Muscle of leg (tissue), 11 donors: Measurements from ENCODE around the gene PARD3. TPM values are rescaled to one million over a fixed set of nuclear protein-coding genes. Genes with fewer than 3 reads are reported as not detected.
A peak's percentile ranks its signal among the peaks of the same experiment; 100 is the strongest.

Experiments used
- DNase-seq: peaks from one replicate; pipeline ENCODE4 v3.0.0; 2013
- H3K27ac ChIP-seq: one replicate; pipeline ENCODE4 v1.5.1; 2013; ENCODE audit warnings: mild to moderate bottlenecking, low read length, control low read depth
- H3K27me3 ChIP-seq: one replicate; pipeline ENCODE4 v1.6.1; 2013; ENCODE audit warnings: low read length; ENCODE audit not compliant: control insufficient read depth, insufficient read depth
- H3K36me3 ChIP-seq: one replicate; pipeline ENCODE4 v1.6.1; 2013; ENCODE audit warnings: low read length; ENCODE audit not compliant: control insufficient read depth, insufficient read depth
- H3K4me1 ChIP-seq: one replicate; pipeline ENCODE4 v1.6.1; 2013; ENCODE audit warnings: low read length; ENCODE audit not compliant: control insufficient read depth, insufficient read depth
- H3K4me3 ChIP-seq: one replicate; pipeline ENCODE4 v1.5.1; 2013; ENCODE audit warnings: low read length, control low read depth
- H3K9me3 ChIP-seq: replicated peaks from 2 replicates; pipeline ENCODE4 v1.6.1; 2013; ENCODE audit warnings: low read depth, low read length; ENCODE audit not compliant: control insufficient read depth
- WGBS: methylation state at CpG from one replicate; pipeline ENCODE4 v1.1.5; 2013; ENCODE audit warnings: missing lambda C conversion rate; ENCODE audit not compliant: insufficient coverage; 5-methylcytosine and 5-hydroxymethylcytosine counted together
- polyA plus RNA-seq, 8 donors: library from polyadenylated mRNA; unstranded; fragments of 120-200 nt; gene quantifications; one replicate each; pipeline versions ENCODE4 v1.2.1 to v1.2.3, GENCODE V29; 2013; ENCODE audit warnings: inconsistent platforms in 1 of 8, low replicate concordance in 1 of 8; ENCODE audit not compliant: insufficient read length in 8 of 8, insufficient read depth in 1 of 8
- total RNA-seq: library from RNA; stranded (reverse); fragments of 120-200 nt; gene quantifications from one replicate; pipeline ENCODE4 v1.2.4, GENCODE V29; 2013

The PARD3 gene
- total and polyA plus RNA-seq, 9 donors = 32.4 to 59.0 (median 41.9) TPM

DNA sequence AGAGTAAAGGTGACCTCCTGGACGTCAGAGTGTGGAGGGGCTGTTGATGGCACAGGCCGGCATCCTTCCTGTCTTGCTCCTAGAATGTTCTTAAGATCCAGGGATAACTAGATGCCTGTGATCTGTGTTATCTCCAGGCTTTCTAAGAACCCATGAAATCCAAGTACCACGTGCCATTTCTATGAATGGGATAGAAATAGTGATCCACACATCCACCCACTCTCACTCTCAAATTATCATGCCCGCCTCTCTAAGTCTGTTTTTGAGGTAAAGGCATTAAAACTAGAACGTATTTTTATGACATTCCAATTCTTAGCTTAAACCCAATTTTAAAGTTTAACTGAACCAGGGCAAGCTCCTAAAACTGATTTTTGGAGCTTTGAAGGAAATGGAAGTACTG, 622.5 kb downstream of the PARD3 start:
- no CpG with 5 or more reads among the region's 5 CpGs for WGBS
- no peak overlapping the region for H3K4me3 ChIP-seq
- no peaks in the 10 kb centered on the region for H3K27me3 ChIP-seq
- H3K9me3 ChIP-seq = no peaks in the 10 kb centered on the region
- DNase-seq = no peak
- H3K36me3 ChIP-seq = no peaks in the 10 kb centered on the region
- H3K4me1 ChIP-seq = peaks cover 9% of the 10 kb centered on the region
- no peak overlapping the region for H3K27ac ChIP-seq

- H3K27me3 ChIP-seq = no peaks in the 10 kb centered on the region
- no peak for DNase-seq
- H3K4me1 ChIP-seq = peaks cover 9% of the 10 kb centered on the region
- 20% methylated on average over 1 of the region's 3 CpGs for WGBS
- no peaks in the 10 kb centered on the region for H3K9me3 ChIP-seq
- no peak overlapping the region for H3K4me3 ChIP-seq
- no peaks in the 10 kb centered on the region for H3K36me3 ChIP-seq
- H3K27ac ChIP-seq = no peak overlapping the region
These were observed 623.7 kb downstream of the PARD3 start for GRCh38 chr10:34191406-34191805.

DNA sequence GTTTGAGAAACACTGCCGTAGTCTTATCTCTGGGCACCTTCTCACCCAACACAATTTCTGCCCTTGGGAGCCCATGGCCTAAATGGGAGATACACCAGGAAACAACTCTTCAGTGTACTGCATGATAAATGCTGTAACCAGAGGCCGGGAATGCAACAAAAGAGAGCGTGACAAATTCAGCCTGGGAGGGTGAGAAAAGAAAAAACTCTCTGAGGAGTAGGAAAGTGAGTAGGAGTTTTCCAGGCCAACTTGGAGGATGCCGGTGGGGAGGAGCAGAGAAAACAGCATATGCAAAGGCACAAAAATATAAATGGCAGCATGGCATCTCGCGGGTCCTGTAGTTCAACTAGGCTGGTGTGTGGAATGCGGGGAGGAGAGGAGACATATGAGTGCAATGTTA, 624.5 kb downstream of the PARD3 start:
- Histone ChIP-seq H3K27ac (no peak overlapping the region), H3K4me1 (peaks cover 11% of the 10 kb centered on the region), H3K36me3 (no peaks in the 10 kb centered on the region), H3K4me3 (no peak overlapping the region), H3K9me3 (no peaks in the 10 kb centered on the region), H3K27me3 (no peaks in the 10 kb centered on the region)
- no peak for DNase-seq
- 69% methylated on average over 6 of the region's 7 CpGs for WGBS

- Histone ChIP-seq H3K27me3 (no peaks in the 10 kb centered on the region), H3K4me3 (no peak overlapping the region), H3K27ac (no peak overlapping the region), H3K36me3 (no peaks in the 10 kb centered on the region), H3K9me3 (no peaks in the 10 kb centered on the region), H3K4me1 (peaks cover 12% of the 10 kb centered on the region)
- no CpG with 5 or more reads among the region's 1 CpG for WGBS
- DNase-seq = no peak
These were observed 625.3 kb downstream of the PARD3 start for GRCh38 chr10:34189830-34190229.

GRCh38 chr10:34188221-34188620, 626.9 kb downstream of the PARD3 start:
- Histone ChIP-seq H3K27me3 (no peaks in the 10 kb centered on the region), H3K27ac (no peak overlapping the region), H3K4me1 (peaks cover 15% of the 10 kb centered on the region), H3K4me3 (no peak overlapping the region), H3K9me3 (no peaks in the 10 kb centered on the region), H3K36me3 (no peaks in the 10 kb centered on the region)
- WGBS = 100% methylated on average over 3 of the region's 5 CpGs
- no peak for DNase-seq

GRCh38 chr10:34187201-34187600, 627.9 kb downstream of the PARD3 start:
- no peak overlapping the region for H3K4me3 ChIP-seq
- DNase-seq = peak; percentile 42
- H3K27me3 ChIP-seq = no peaks in the 10 kb centered on the region
- H3K9me3 ChIP-seq = no peaks in the 10 kb centered on the region
- peaks cover 15% of the 10 kb centered on the region for H3K4me1 ChIP-seq
- 38% methylated on average over 1 of the region's 1 CpG for WGBS
- no peaks in the 10 kb centered on the region for H3K36me3 ChIP-seq
- no peak overlapping the region for H3K27ac ChIP-seq

DNA sequence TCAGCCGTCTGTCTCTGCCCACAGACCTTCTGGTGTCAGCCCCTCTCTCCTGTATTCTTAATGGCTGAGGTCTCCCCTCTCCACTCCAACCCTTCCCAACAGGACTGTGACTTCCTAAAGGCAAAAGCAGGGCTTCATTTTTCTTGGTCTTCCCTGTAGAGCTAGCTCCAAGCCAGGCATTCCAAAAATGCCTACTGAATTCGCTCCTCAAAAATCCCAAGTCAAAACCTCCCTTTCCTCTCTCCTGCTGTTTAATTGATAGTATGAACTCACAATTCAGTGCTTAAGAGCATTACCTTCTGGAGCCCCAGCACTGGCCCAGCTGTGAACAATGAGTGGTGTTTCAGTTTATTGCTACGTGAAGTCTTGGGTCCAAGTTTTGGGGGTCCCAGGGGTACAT, 628.4 kb downstream of the PARD3 start:
- Histone ChIP-seq H3K9me3 (no peaks in the 10 kb centered on the region), H3K36me3 (no peaks in the 10 kb centered on the region), H3K4me3 (no peak overlapping the region), H3K27me3 (no peaks in the 10 kb centered on the region), H3K27ac (no peak overlapping the region), H3K4me1 (peaks cover 18% of the 10 kb centered on the region)
- WGBS = 62% methylated on average over 2 of the region's 3 CpGs
- no peak for DNase-seq

DNA sequence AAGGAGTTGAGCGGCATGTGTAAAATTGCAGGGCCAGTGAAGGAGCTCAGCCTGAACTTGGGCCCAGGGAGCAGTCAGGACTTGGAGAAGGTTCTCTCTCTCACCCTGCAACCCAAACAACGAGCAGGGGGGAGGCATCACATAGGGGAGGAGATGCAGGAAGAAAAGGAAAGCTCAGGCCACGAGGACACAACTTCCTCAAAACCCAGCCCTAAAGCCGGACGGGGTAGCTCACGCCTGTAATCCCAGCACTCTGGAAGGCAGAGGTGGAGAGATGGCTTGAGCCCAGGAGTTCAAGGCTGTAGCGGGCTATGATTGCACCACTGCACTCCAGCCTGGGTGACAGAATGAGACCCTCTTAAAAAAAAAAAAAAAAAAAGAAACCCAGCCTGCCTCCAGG, 629.1 kb downstream of the PARD3 start:
- peak; percentile 36 for DNase-seq
- no peaks in the 10 kb centered on the region for H3K27me3 ChIP-seq
- no peaks in the 10 kb centered on the region for H3K9me3 ChIP-seq
- H3K27ac ChIP-seq = no peak overlapping the region
- H3K4me3 ChIP-seq = no peak overlapping the region
- H3K4me1 ChIP-seq = peaks cover 21% of the 10 kb centered on the region
- no peaks in the 10 kb centered on the region for H3K36me3 ChIP-seq
- no CpG with 5 or more reads among the region's 7 CpGs for WGBS

DNA sequence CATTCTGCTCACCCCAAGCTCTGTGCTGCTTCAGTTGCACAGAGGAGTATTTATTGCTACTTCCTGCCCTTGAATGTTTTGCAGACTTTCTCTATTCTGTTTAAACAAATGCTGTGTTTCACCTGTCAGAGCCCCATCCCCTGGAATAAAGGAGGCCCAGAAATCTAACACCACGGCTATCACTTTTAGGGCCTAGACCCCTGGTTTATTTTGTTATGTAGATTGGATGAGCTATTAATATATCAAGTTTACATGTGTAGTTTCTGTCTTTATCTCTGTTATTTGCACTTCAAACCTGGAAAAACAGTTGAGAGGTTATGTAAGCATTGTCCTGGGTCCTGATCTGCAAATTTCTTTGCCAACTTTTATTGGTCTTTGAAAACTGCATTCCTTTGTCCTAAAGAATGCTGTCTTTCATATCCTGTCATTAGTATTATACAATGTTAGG, 630.1 kb downstream of the PARD3 start:
- no peak overlapping the region for H3K4me3 ChIP-seq
- no peaks in the 10 kb centered on the region for H3K27me3 ChIP-seq
- DNase-seq = peak; percentile 56
- no CpG with 5 or more reads among the region's 1 CpG for WGBS
- H3K27ac ChIP-seq = peak overlapping the region; percentile 60
- no peaks in the 10 kb centered on the region for H3K9me3 ChIP-seq
- peaks cover 17% of the 10 kb centered on the region for H3K4me1 ChIP-seq
- H3K36me3 ChIP-seq = no peaks in the 10 kb centered on the region

DNA sequence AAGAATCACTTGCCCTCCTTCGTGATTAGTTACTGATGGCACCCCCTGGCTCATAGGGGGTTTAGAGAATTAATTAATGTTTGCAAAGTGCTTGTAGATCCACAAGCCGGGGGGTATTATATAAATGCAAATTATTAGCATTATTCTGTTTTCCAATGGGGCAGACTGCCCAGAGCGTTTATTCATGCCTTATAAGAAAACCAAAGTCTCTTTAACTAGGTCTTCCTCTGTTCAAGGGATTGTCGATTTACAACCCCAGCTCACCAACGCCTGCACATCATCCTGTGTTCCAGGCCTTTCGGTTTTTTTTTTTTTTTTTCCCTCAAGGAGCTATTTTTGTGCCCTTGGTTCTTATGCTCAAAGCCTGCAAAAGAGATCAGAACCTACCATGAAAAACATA, 630.7 kb downstream of the PARD3 start:
- no peak for DNase-seq
- Histone ChIP-seq H3K27me3 (no peaks in the 10 kb centered on the region), H3K9me3 (no peaks in the 10 kb centered on the region), H3K4me1 (peaks cover 17% of the 10 kb centered on the region), H3K27ac (peak overlapping the region; percentile 60), H3K36me3 (no peaks in the 10 kb centered on the region), H3K4me3 (no peak overlapping the region)
- no CpG with 5 or more reads among the region's 6 CpGs for WGBS
